ENCODE results near the gene TMPRSS6.

TMPRSS6 gene

DNA sequence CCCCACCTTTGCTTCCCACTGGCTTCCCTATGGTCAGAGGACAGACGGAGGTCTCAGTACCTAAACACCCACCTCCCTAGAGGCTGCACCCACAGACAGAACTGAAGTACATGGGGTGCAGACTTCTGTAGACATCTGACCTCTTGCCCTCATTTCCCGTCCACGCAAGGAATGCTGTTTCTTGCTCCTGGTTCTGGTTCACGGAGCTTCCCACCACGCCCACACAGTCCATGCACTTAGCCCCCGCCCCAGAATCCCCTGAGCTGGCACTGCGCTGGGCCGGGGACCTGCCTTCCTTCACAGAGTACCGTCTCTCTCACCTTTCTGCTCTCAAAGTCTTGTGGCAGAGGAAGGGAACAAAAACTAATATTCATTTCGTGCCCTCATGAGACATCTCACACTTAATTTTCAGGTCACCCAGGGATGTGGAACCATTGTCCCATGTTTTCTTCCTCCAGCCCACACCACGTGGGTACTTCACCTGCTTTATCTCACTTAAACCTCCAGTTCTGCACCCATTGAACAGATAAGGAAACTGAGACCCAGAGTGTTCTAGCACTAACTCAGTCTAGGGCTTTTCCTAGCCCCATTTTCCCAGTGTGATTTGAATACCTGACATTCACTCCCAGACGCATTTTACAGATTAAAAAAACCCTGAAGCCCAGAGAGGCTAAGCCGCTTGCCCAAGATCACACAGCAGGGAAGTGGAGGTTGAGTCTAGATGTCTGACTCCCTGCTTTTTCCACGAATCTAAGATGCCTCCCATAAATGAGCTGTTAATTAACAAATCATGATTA is 5.7 kb downstream of the TMPRSS6 start:
- Histone ChIP-seq H3K9me3 (ENCODE audit: control insufficient read depth, insufficient read depth, low read length) (no peaks in the 10 kb centered on the region), H3K9me2 (replicated peaks; ENCODE audit: control insufficient read depth, low read length) (no peaks in the 10 kb centered on the region), H3K27me3 (ENCODE audit: control insufficient read depth, low read length) (peaks cover 38% of the 10 kb centered on the region), H3K4me3 (ENCODE audit: low read length) (no peak overlapping the region), H3K4me1 (ENCODE audit: control insufficient read depth, low read length) (no peaks in the 10 kb centered on the region), H4K20me1 (ENCODE audit: control insufficient read depth, insufficient read depth, low read depth, low read length) (no peaks in the 10 kb centered on the region), H3K27ac (ENCODE audit: low read depth, low read length) (no peak overlapping the region), H3F3A (ENCODE audit: control insufficient read depth, insufficient read depth) (no peaks in the 10 kb centered on the region), H3K36me3 (ENCODE audit: control insufficient read depth, low read length) (no peaks in the 10 kb centered on the region), H3K4me2 (ENCODE audit: low read length) (no peak overlapping the region), H3K79me2 (ENCODE audit: control insufficient read depth, low read length) (no peaks in the 10 kb centered on the region)
- TF ChIP-seq EZH2phosphoT487 (IDR thresholded peaks at IDR 0.05; ENCODE audit: borderline replicate concordance, low read length): no peak
- TF ChIP-seq, protein P1, sequence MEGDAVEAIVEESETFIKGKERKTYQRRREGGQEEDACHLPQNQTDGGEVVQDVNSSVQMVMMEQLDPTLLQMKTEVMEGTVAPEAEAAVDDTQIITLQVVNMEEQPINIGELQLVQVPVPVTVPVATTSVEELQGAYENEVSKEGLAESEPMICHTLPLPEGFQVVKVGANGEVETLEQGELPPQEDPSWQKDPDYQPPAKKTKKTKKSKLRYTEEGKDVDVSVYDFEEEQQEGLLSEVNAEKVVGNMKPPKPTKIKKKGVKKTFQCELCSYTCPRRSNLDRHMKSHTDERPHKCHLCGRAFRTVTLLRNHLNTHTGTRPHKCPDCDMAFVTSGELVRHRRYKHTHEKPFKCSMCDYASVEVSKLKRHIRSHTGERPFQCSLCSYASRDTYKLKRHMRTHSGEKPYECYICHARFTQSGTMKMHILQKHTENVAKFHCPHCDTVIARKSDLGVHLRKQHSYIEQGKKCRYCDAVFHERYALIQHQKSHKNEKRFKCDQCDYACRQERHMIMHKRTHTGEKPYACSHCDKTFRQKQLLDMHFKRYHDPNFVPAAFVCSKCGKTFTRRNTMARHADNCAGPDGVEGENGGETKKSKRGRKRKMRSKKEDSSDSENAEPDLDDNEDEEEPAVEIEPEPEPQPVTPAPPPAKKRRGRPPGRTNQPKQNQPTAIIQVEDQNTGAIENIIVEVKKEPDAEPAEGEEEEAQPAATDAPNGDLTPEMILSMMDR (IDR thresholded peaks at IDR 0.05; ENCODE audit: low read depth, low read length, poor library complexity, severe bottlenecking): no peak

DNA sequence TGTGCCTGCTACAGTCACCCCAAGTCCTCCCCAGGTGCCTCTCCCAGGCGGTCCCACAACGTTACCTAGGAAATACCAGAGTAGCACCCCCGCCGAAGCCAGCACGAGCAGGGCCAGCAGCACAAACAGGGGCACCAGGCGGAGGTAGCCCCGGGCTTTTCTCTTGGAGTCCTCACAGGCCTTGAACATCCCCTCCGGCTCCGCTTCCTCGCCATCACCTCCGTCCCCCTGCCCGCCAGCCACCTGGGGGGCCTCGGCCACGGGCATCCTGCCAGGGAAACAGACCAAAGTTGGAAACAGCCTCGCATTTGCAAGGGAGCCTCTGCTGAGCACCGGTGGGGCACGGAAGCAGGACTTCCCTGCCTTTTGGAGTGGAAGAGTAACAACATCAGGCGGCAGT is 6.4 kb downstream of the TMPRSS6 start:
- Histone ChIP-seq H3K36me3 (ENCODE audit: control insufficient read depth, low read length) (no peaks in the 10 kb centered on the region), H3K9me2 (replicated peaks; ENCODE audit: control insufficient read depth, low read length) (no peaks in the 10 kb centered on the region), H3K4me2 (ENCODE audit: low read length) (no peak overlapping the region)

GRCh38 chr22:37101311-37102066 is 8.0 kb downstream of the TMPRSS6 start:
- Histone ChIP-seq H4K20me1 (ENCODE audit: control insufficient read depth, insufficient read depth, low read depth, low read length) (no peaks in the 10 kb centered on the region), H3K79me2 (ENCODE audit: control insufficient read depth, low read length) (no peaks in the 10 kb centered on the region), H3F3A (ENCODE audit: control insufficient read depth, insufficient read depth) (no peaks in the 10 kb centered on the region), H3K27me3 (ENCODE audit: control insufficient read depth, low read length) (peaks cover 41% of the 10 kb centered on the region), H3K9me2 (replicated peaks; ENCODE audit: control insufficient read depth, low read length) (no peaks in the 10 kb centered on the region), H3K9me3 (ENCODE audit: control insufficient read depth, insufficient read depth, low read length) (no peaks in the 10 kb centered on the region), H3K4me3 (ENCODE audit: low read length) (no peak overlapping the region), H3K36me3 (ENCODE audit: control insufficient read depth, low read length) (no peaks in the 10 kb centered on the region), H3K4me1 (ENCODE audit: control insufficient read depth, low read length) (no peaks in the 10 kb centered on the region), H3K27ac (ENCODE audit: low read depth, low read length) (no peak overlapping the region), H3K4me2 (ENCODE audit: low read length) (no peak overlapping the region)
- TF ChIP-seq, protein P1 (IDR thresholded peaks at IDR 0.05; ENCODE audit: low read depth, low read length, poor library complexity, severe bottlenecking): no peak
- no peak for TF ChIP-seq EZH2phosphoT487 (IDR thresholded peaks at IDR 0.05; ENCODE audit: borderline replicate concordance, low read length)

More for the DNA sequence above, 6.4 kb downstream of the TMPRSS6 start:
- Histone ChIP-seq H4K20me1 (ENCODE audit: control insufficient read depth, insufficient read depth, low read depth, low read length) (no peaks in the 10 kb centered on the region), H3K9me3 (ENCODE audit: control insufficient read depth, insufficient read depth, low read length) (no peaks in the 10 kb centered on the region), H3K27ac (ENCODE audit: low read depth, low read length) (no peak overlapping the region), H3K79me2 (ENCODE audit: control insufficient read depth, low read length) (no peaks in the 10 kb centered on the region), H3K4me3 (ENCODE audit: low read length) (no peak overlapping the region), H3F3A (ENCODE audit: control insufficient read depth, insufficient read depth) (no peaks in the 10 kb centered on the region), H3K27me3 (ENCODE audit: control insufficient read depth, low read length) (peaks cover 41% of the 10 kb centered on the region), H3K4me1 (ENCODE audit: control insufficient read depth, low read length) (no peaks in the 10 kb centered on the region)
- no peak for TF ChIP-seq EZH2phosphoT487 (IDR thresholded peaks at IDR 0.05; ENCODE audit: borderline replicate concordance, low read length)
- TF ChIP-seq, protein P1 (IDR thresholded peaks at IDR 0.05; ENCODE audit: low read depth, low read length, poor library complexity, severe bottlenecking): no peak

All from DOHH2 (cell line).